ENCODE data around the gene GIMAP8. TPM values are rescaled to one million over a fixed set of nuclear protein-coding genes. Genes with fewer than 3 reads are reported as not detected.

The GIMAP8 gene
- polyA plus RNA-seq (2013, experiment 1 of 2) = not detected
- not detected for polyA plus RNA-seq (2013, experiment 2 of 2)

DNA sequence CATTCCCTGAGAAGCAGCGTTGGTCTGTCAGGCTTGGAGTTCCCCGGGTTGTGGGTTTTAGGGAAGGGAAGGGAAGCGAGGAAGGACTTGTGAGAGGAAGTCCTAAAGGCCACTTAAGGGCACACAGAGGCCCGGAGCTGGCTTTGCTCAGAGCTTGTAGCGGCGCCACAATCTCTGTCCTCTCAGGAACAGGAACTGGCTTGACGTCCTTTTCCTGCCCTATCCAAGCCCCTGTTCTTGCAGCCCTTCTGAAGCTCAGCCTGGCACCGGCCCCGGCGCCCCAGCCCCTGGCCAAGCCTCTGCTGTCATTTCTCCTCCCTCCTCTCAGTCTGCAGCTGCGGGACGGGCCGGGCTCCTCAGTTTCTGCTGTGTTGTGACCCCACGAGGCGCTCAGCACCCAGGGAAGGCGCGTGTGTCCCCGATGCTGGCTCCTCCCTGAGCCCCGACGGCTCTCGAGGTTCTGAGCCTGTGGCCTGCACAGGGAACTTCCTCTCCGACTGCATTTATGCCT lies at the start of gene GIMAP8:
Gene GIMAP8, plus strand, starts transcription at position 140 of the 511 bp plus-strand sequence. CDS start 16,069 bp downstream, outside the sequence.
- H2BK15ac ChIP-seq (ENCODE audit: low read length) = no peak within 1 kb of the TSS
- H3K4me1 ChIP-seq (ENCODE audit: control insufficient read depth in 2 of 2, insufficient read depth in 1 of 2, low read depth in 1 of 2, low read length in 2 of 2) = peaks cover 0 to 4% of the 10 kb centered on the region in 2 donors
- H3K4ac ChIP-seq (ENCODE audit: low read length) = no peak within 1 kb of the TSS
- H3K36me3 ChIP-seq (replicated peaks in 1 of 2; ENCODE audit: control insufficient read depth in 2 of 2, insufficient read depth in 2 of 2, low read length in 2 of 2) = no peaks in the 10 kb centered on the region
- no peaks in the 10 kb centered on the region for H3K79me1 ChIP-seq (ENCODE audit: low read depth, low read length)
- H3K18ac ChIP-seq (ENCODE audit: low read length) = peak within 1 kb of the TSS; percentile 77
- no peak within 1 kb of the TSS for H3K9ac ChIP-seq (ENCODE audit: low read depth, low read length, poor library complexity)
- no peak within 1 kb of the TSS for H2BK5ac ChIP-seq (ENCODE audit: low read length)
- no peak within 1 kb of the TSS for H4K8ac ChIP-seq (ENCODE audit: low read depth, low read length)
- peak within 1 kb of the TSS; percentile 56 for H2AK5ac ChIP-seq (ENCODE audit: low read depth, low read length)
- no peak within 1 kb of the TSS for H4K91ac ChIP-seq (ENCODE audit: low read depth, low read length, poor library complexity)
- no peak within 1 kb of the TSS for H3K27ac ChIP-seq (replicated peaks; ENCODE audit: low read length)
- peak within 1 kb of the TSS; percentile 65 for H3K14ac ChIP-seq (ENCODE audit: low read length)
- no peak within 1 kb of the TSS for H3K4me2 ChIP-seq (ENCODE audit: insufficient read depth, low read length, poor library complexity, severe bottlenecking)
- H2AFZ ChIP-seq (ENCODE audit: low read length) = peak within 1 kb of the TSS; percentile 32
- no peaks in the 10 kb centered on the region for H3K9me3 ChIP-seq (replicated peaks in 1 of 2; ENCODE audit: control insufficient read depth in 2 of 2, insufficient read depth in 1 of 2, low read depth in 1 of 2, low read length in 2 of 2)
- peak within 1 kb of the TSS; percentile 68 for H3K23ac ChIP-seq (ENCODE audit: low read depth, low read length, poor library complexity)
- no peak within 1 kb of the TSS for H3K4me3 ChIP-seq (ENCODE audit: low read length in 2 of 2)
- H2BK120ac ChIP-seq (ENCODE audit: low read depth, low read length) = no peak within 1 kb of the TSS
- DNase-seq (ENCODE audit: low spot score) = no peak
- peaks cover 0 to 49% (median 0%) of the 10 kb centered on the region in 3 experiments for H3K27me3 ChIP-seq (ENCODE audit: control insufficient read depth in 3 of 3, insufficient read depth in 3 of 3, low read depth in 1 of 3, low read length in 3 of 3)
- peak within 1 kb of the TSS; percentile 97 for H2BK12ac ChIP-seq (ENCODE audit: low read length)
- no CpG with 5 or more reads among the region's 22 CpGs for WGBS, 2 donors (ENCODE audit: extremely low coverage in 2 of 2, insufficient read length in 2 of 2, insufficient replicate concordance in 1 of 2)

DNA sequence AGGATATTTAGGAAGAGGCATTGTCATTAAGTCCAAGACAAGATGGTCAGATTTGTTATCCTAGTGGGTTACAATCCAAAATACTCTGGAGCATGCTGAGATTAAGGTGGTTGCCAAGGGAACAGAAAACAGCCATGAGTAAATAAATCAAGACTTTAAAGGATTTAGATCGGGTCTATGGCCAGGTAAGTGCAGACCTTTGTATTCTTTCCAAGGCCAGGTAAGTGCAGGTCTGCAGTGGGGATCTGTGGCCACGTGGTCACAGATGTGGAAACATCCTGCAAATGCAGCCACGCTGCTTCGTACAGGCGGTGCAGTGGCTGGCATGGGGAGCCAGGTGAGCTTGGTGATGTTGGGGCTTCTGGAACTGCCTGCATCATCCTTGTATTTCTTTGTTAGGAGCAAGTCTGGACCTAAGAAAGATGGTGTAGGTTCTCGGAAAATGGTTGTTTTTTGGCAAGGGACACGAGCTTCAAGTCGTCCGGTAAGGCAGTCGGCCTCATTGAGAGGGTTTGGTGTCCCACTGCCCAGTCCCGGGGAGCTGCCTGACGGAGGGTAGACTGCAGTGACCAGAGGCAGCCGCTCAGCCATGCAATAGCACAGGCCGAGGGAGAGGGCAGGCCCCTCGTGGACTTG lies 49.5 kb upstream of the GIMAP8 start:
- DNase-seq (ENCODE audit: low spot score) = no peak
- H4K91ac ChIP-seq (ENCODE audit: low read depth, low read length, poor library complexity) = no peak overlapping the region

DNA sequence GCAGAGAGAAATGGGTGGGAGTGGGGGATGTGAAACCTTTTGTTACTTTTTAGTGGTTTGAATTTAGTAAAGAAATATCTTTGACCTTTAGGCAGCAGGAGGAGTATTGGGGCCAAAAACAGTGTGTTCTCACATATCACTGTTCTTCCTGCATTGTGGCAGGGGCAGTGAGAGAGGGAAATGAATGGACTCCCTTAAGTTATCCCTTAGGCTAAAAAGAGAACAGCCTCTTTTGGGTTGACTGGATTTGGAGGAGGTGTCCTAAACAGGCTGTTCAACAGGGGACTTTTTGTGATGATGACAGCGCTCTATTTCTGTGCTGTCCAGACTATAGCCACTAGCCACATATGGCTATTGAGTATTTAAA lies 49.0 kb upstream of the GIMAP8 start:
- H3K4me1 ChIP-seq (ENCODE audit: control insufficient read depth in 2 of 2, insufficient read depth in 1 of 2, low read depth in 1 of 2, low read length in 2 of 2) = peaks cover 61 to 67% of the 10 kb centered on the region in 2 donors
- H3K27ac ChIP-seq (replicated peaks; ENCODE audit: low read length) = peak overlapping the region; percentile 87
- no peak overlapping the region for H3K4me3 ChIP-seq (ENCODE audit: low read length in 2 of 2)
- peak overlapping the region; percentile 40 for H2AK5ac ChIP-seq (ENCODE audit: low read depth, low read length)
- H3K9me3 ChIP-seq (replicated peaks in 1 of 2; ENCODE audit: control insufficient read depth in 2 of 2, insufficient read depth in 1 of 2, low read depth in 1 of 2, low read length in 2 of 2) = no peaks in the 10 kb centered on the region
- H2AFZ ChIP-seq (ENCODE audit: low read length) = no peak overlapping the region
- no peak overlapping the region for H4K91ac ChIP-seq (ENCODE audit: low read depth, low read length, poor library complexity)
- no peak overlapping the region for H2BK12ac ChIP-seq (ENCODE audit: low read length)
- DNase-seq (ENCODE audit: low spot score) = no peak
- no peak overlapping the region for H3K14ac ChIP-seq (ENCODE audit: low read length)
- peaks cover 1% of the 10 kb centered on the region for H3K79me1 ChIP-seq (ENCODE audit: low read depth, low read length)
- WGBS, 2 donors (ENCODE audit: extremely low coverage in 2 of 2, insufficient read length in 2 of 2, insufficient replicate concordance in 1 of 2) = no CpG with 5 or more reads among the region's 1 CpG
- no peak overlapping the region for H3K9ac ChIP-seq (ENCODE audit: low read depth, low read length, poor library complexity)
- H3K4ac ChIP-seq (ENCODE audit: low read length) = no peak overlapping the region
- H2BK15ac ChIP-seq (ENCODE audit: low read length) = no peak overlapping the region
- H2BK120ac ChIP-seq (ENCODE audit: low read depth, low read length) = no peak overlapping the region
- no peak overlapping the region for H4K8ac ChIP-seq (ENCODE audit: low read depth, low read length)
- H3K27me3 ChIP-seq (ENCODE audit: control insufficient read depth in 3 of 3, insufficient read depth in 3 of 3, low read depth in 1 of 3, low read length in 3 of 3) = no peaks in the 10 kb centered on the region
- no peak overlapping the region for H3K18ac ChIP-seq (ENCODE audit: low read length)
- H3K23ac ChIP-seq (ENCODE audit: low read depth, low read length, poor library complexity) = no peak overlapping the region
- H2BK5ac ChIP-seq (ENCODE audit: low read length) = no peak overlapping the region
- no peak overlapping the region for H3K4me2 ChIP-seq (ENCODE audit: insufficient read depth, low read length, poor library complexity, severe bottlenecking)
- peaks cover 11 to 22% of the 10 kb centered on the region in 2 donors for H3K36me3 ChIP-seq (replicated peaks in 1 of 2; ENCODE audit: control insufficient read depth in 2 of 2, insufficient read depth in 2 of 2, low read length in 2 of 2)

More for the DNA sequence above, 49.5 kb upstream of the GIMAP8 start:
- Histone ChIP-seq H3K27me3 (ENCODE audit: control insufficient read depth in 3 of 3, insufficient read depth in 3 of 3, low read depth in 1 of 3, low read length in 3 of 3) (no peaks in the 10 kb centered on the region), H2BK12ac (ENCODE audit: low read length) (no peak overlapping the region), H2AK5ac (ENCODE audit: low read depth, low read length) (peak overlapping the region; percentile 40), H2BK15ac (ENCODE audit: low read length) (no peak overlapping the region), H2BK5ac (ENCODE audit: low read length) (no peak overlapping the region), H3K14ac (ENCODE audit: low read length) (no peak overlapping the region), H3K4me2 (ENCODE audit: insufficient read depth, low read length, poor library complexity, severe bottlenecking) (no peak overlapping the region), H3K36me3 (replicated peaks in 1 of 2; ENCODE audit: control insufficient read depth in 2 of 2, insufficient read depth in 2 of 2, low read length in 2 of 2) (peaks cover 13 to 27% of the 10 kb centered on the region in 2 donors), H3K23ac (ENCODE audit: low read depth, low read length, poor library complexity) (no peak overlapping the region), H2BK120ac (ENCODE audit: low read depth, low read length) (no peak overlapping the region), H4K8ac (ENCODE audit: low read depth, low read length) (no peak overlapping the region), H3K18ac (ENCODE audit: low read length) (peak overlapping the region; percentile 29), H3K9me3 (replicated peaks in 1 of 2; ENCODE audit: control insufficient read depth in 2 of 2, insufficient read depth in 1 of 2, low read depth in 1 of 2, low read length in 2 of 2) (no peaks in the 10 kb centered on the region), H3K9ac (ENCODE audit: low read depth, low read length, poor library complexity) (no peak overlapping the region), H3K4ac (ENCODE audit: low read length) (no peak overlapping the region), H3K4me3 (ENCODE audit: low read length in 2 of 2) (no peak overlapping the region), H2AFZ (ENCODE audit: low read length) (no peak overlapping the region), H3K4me1 (ENCODE audit: control insufficient read depth in 2 of 2, insufficient read depth in 1 of 2, low read depth in 1 of 2, low read length in 2 of 2) (peaks cover 57 to 62% of the 10 kb centered on the region in 2 donors), H3K79me1 (ENCODE audit: low read depth, low read length) (peaks cover 1% of the 10 kb centered on the region), H3K27ac (replicated peaks; ENCODE audit: low read length) (peak overlapping the region; percentile 87)
- no CpG with 5 or more reads among the region's 15 CpGs for WGBS, 2 donors (ENCODE audit: extremely low coverage in 2 of 2, insufficient read length in 2 of 2, insufficient replicate concordance in 1 of 2)

DNA sequence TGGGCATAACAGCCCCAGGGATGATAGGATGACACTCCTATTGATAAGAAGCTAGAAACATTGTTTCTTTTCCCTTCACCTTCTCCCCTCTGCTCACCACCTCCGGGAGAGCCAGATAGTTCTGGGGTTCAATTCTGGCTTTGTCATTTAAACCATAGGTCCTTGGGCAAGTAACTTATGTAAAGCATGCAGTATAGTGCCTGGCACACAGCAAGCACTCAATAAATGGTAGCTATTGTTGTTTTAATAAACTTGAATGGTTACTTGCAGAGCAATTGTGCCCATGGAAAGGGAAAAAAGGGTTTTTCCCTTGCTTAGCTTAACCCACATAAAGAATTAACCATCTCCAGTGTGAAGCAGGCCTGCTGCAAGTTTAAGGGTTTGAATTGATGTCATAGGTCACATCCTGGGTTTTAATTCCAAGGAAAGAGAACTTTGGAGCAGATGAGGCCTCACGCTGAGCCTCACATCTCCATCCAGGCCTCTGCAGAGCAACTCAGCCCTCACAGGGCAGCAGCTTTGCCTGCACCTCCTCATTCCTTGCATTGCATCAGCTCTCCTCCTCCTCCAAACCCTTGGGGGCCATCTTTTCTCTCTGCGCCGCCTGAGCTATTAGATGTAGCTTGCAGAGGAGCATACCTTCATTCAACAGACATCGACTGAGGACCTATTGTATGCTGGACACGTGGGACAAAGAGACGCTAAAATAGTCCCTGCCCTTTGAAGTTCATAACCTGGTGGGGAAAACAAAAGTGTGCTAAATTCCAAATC lies 48.4 kb upstream of the GIMAP8 start:
- peak overlapping the region; percentile 7 for H2AFZ ChIP-seq (ENCODE audit: low read length)
- peak overlapping the region; percentile 87 for H3K27ac ChIP-seq (replicated peaks; ENCODE audit: low read length)
- H3K14ac ChIP-seq (ENCODE audit: low read length) = no peak overlapping the region
- H4K8ac ChIP-seq (ENCODE audit: low read depth, low read length) = no peak overlapping the region
- H3K4ac ChIP-seq (ENCODE audit: low read length) = no peak overlapping the region
- peak overlapping the region; percentile 91 for H2AK5ac ChIP-seq (ENCODE audit: low read depth, low read length)
- no peaks in the 10 kb centered on the region for H3K9me3 ChIP-seq (replicated peaks in 1 of 2; ENCODE audit: control insufficient read depth in 2 of 2, insufficient read depth in 1 of 2, low read depth in 1 of 2, low read length in 2 of 2)
- no peak overlapping the region for H2BK5ac ChIP-seq (ENCODE audit: low read length)
- no peak overlapping the region for H3K4me2 ChIP-seq (ENCODE audit: insufficient read depth, low read length, poor library complexity, severe bottlenecking)
- peaks cover 63 to 70% of the 10 kb centered on the region in 2 donors for H3K4me1 ChIP-seq (ENCODE audit: control insufficient read depth in 2 of 2, insufficient read depth in 1 of 2, low read depth in 1 of 2, low read length in 2 of 2)
- WGBS, 2 donors (ENCODE audit: extremely low coverage in 2 of 2, insufficient read length in 2 of 2, insufficient replicate concordance in 1 of 2) = no CpG with 5 or more reads among the region's 7 CpGs
- H2BK12ac ChIP-seq (ENCODE audit: low read length) = no peak overlapping the region
- H3K36me3 ChIP-seq (replicated peaks in 1 of 2; ENCODE audit: control insufficient read depth in 2 of 2, insufficient read depth in 2 of 2, low read length in 2 of 2) = peaks cover 8 to 17% of the 10 kb centered on the region in 2 donors
- no peak overlapping the region for H3K18ac ChIP-seq (ENCODE audit: low read length)
- no peaks in the 10 kb centered on the region for H3K79me1 ChIP-seq (ENCODE audit: low read depth, low read length)
- H4K91ac ChIP-seq (ENCODE audit: low read depth, low read length, poor library complexity) = no peak overlapping the region
- H3K4me3 ChIP-seq (ENCODE audit: low read length in 2 of 2) = no peak overlapping the region
- no peaks in the 10 kb centered on the region for H3K27me3 ChIP-seq (ENCODE audit: control insufficient read depth in 3 of 3, insufficient read depth in 3 of 3, low read depth in 1 of 3, low read length in 3 of 3)
- no peak overlapping the region for H3K23ac ChIP-seq (ENCODE audit: low read depth, low read length, poor library complexity)
- H2BK120ac ChIP-seq (ENCODE audit: low read depth, low read length) = no peak overlapping the region
- no peak overlapping the region for H3K9ac ChIP-seq (ENCODE audit: low read depth, low read length, poor library complexity)
- H2BK15ac ChIP-seq (ENCODE audit: low read length) = peak overlapping the region; percentile 79
- no peak for DNase-seq (ENCODE audit: low spot score)

Data from neuronal stem cell (in vitro differentiated cells).